GM12878 (cell line): Measurements from ENCODE around the gene CLDN9. TPM values are rescaled to one million over a fixed set of nuclear protein-coding genes. Genes with fewer than 3 reads are reported as not detected.

ENCODE experiments used
- ATAC-seq: fragments of 200-7000 bp; cut with Tn5 transposase; 3 replicates; pipeline ENCODE4 v1.9.1; 2020; ENCODE audit warnings: mild to moderate bottlenecking, moderate library complexity
- BruUV-seq: library from RNA; stranded (reverse); fragments of 400-500 nt; replicated peaks from 2 replicates; lab custom pipeline; 2021; lab: Mats Ljungman, UMichigan
- CTCF ChIA-PET: fragments of 300-600 bp; sonication (Branson Sonifier 250); formaldehyde crosslinking; extraction: SDS; loops from one replicate; lab custom pipeline; 2021; ENCODE audit warnings: inconsistent platforms; lab: Yijun Ruan, JAX
- POLR2A ChIA-PET: fragments of 350-600 bp; formaldehyde crosslinking; extraction: SDS; loops from one replicate; lab custom pipeline; 2021; ENCODE audit warnings: inconsistent platforms; lab: Charles Lee
- RAD21 ChIA-PET: fragments of 300-600 bp; sonication (Branson Sonifier 250); formaldehyde crosslinking; loops from one replicate; lab custom pipeline; 2023; ENCODE audit warnings: antibody characterized with exemption; ENCODE audit not compliant: unreplicated experiment; lab: Charles Lee
- SMC1A ChIA-PET: fragments of 300-600 bp; sonication (Branson Sonifier 250); formaldehyde crosslinking; loops from one replicate; lab custom pipeline; 2023; ENCODE audit not compliant: unreplicated experiment, uncharacterized antibody; lab: Charles Lee
- DNase-seq: peaks from one replicate; pipeline ENCODE4 v3.0.0-alpha.2; 2011; ENCODE audit warnings: low read depth, low spot score
- FAIRE-seq: peaks from 3 replicates; lab custom pipeline; 2011; peaks lifted over from hg19 to GRCh38; lab: Jason Lieb, UNC
- H2AFZ ChIP-seq: 2 replicates; pipeline ENCODE4 v1.6.0; 2011; ENCODE audit warnings: low read depth, low read length, control low read depth; ENCODE audit not compliant: control insufficient read depth
- H3K27ac ChIP-seq: 2 replicates; pipeline ENCODE4 v1.5.1; 2011; ENCODE audit warnings: control low read depth; ENCODE audit not compliant: control insufficient read depth, insufficient read depth
- H3K27me3 ChIP-seq, 2 experiments: replicated peaks in 1 of 2; 2 replicates each; pipeline versions ENCODE4 v1.6.0 to v1.6.1; 2011; ENCODE audit warnings: low read length in 1 of 2; ENCODE audit not compliant: control insufficient read depth in 2 of 2, insufficient read depth in 2 of 2
- H3K36me3 ChIP-seq, 2 experiments: 2 replicates each; pipeline ENCODE4 v1.5.1; 2011; ENCODE audit warnings: low read length in 1 of 2; ENCODE audit not compliant: control insufficient read depth in 2 of 2, insufficient read depth in 2 of 2
- H3K4me1 ChIP-seq: 2 replicates; pipeline ENCODE4 v1.6.1; 2011; ENCODE audit warnings: mild to moderate bottlenecking, low read length, moderate library complexity, mixed read lengths; ENCODE audit not compliant: control insufficient read depth, insufficient read depth
- H3K4me2 ChIP-seq: 2 replicates; pipeline ENCODE4 v1.6.0; 2011; ENCODE audit warnings: control low read depth; ENCODE audit not compliant: control insufficient read depth, insufficient read depth
- H3K4me3 ChIP-seq: fragments of 200-600 bp; sonication (generic); 2 replicates; pipeline ENCODE4 v1.5.1; 2016
- H3K79me2 ChIP-seq: 2 replicates; pipeline ENCODE4 v1.6.0; 2011; ENCODE audit warnings: low read length; ENCODE audit not compliant: control insufficient read depth, insufficient read depth
- H3K9ac ChIP-seq: 2 replicates; pipeline ENCODE4 v1.8.0; 2011; ENCODE audit warnings: low read length, control low read depth, mixed read lengths; ENCODE audit not compliant: control insufficient read depth, insufficient read depth
- H3K9me3 ChIP-seq: replicated peaks from 3 replicates; pipeline ENCODE4 v1.5.1; 2011; ENCODE audit warnings: mild to moderate bottlenecking, low read length; ENCODE audit not compliant: control insufficient read depth, insufficient read depth
- H4K20me1 ChIP-seq: 2 replicates; pipeline ENCODE4 v1.6.0; 2011; ENCODE audit not compliant: control insufficient read depth, insufficient read depth
- RB1 ChIP-seq: fragments of 450-650 bp; formaldehyde crosslinking; IDR thresholded peaks from 2 replicates; pipeline ENCODE4 v1.6.1; 2017; ENCODE audit warnings: mild to moderate bottlenecking, borderline replicate concordance
- STAT3 ChIP-seq: IDR thresholded peaks from 2 replicates; pipeline ENCODE4 v1.6.1; 2011; ENCODE audit warnings: low read depth, low read length, improper control_type of control experiment
- SUPT20H ChIP-seq: IDR thresholded peaks from 2 replicates; pipeline ENCODE4 v1.6.1; 2011; ENCODE audit warnings: low read depth, mild to moderate bottlenecking, low read length, moderate library complexity, borderline replicate concordance; ENCODE audit not compliant: control insufficient read depth
- TCF7 ChIP-seq: IDR thresholded peaks from 2 replicates; pipeline ENCODE4 v1.6.1; 2014; ENCODE audit warnings: antibody characterized with exemption, borderline replicate concordance
- WGBS: methylation state at CpG from one replicate; pipeline ENCODE4 v1.1.6; 2016; ENCODE audit warnings: low lambda C conversion rate; ENCODE audit not compliant: insufficient replicate concordance, insufficient coverage; ENCODE audit errors: missing lambda C conversion rate; 5-methylcytosine and 5-hydroxymethylcytosine counted together
- in situ Hi-C: fragments of 300-500 bp; cut with MboI; formaldehyde crosslinking; loops from 9 replicates; pipeline ENCODE4 v1.14.3; 2018; ENCODE audit warnings: mixed read lengths
- intact Hi-C: fragments of 100-400 bp; cut with micrococcal nuclease; formaldehyde crosslinking; loops from one replicate; pipeline ENCODE4 v1.14.2; 2022; ENCODE audit not compliant: unreplicated experiment
- polyA plus RNA-seq, 11 experiments: library from polyadenylated mRNA; depleted of rRNA in 4 of 11; unstranded in 6 of 11; stranded (reverse) in 5 of 11; fragments of >200 nt; fragmentation: Nextera tagmentation in 4 of 11; fragmentation: Illumina TruSeq in 1 of 11; extraction: Ambion mirVana in 4 of 11; extraction: Trizol in 1 of 11; gene quantifications; 1 replicate in 1 of 11; 2 replicates in 10 of 11; pipeline versions ENCODE4 v1.2.1 to v1.2.3, GENCODE V29; 2011 to 2016; ENCODE audit warnings: inconsistent platforms in 2 of 11, missing spikeins in 2 of 11, low read depth in 1 of 11
- total RNA-seq, 4 experiments: library from RNA; depleted of rRNA in 3 of 4; stranded (reverse); fragments of >200 nt in 3 of 4; fragmentation: Illumina TruSeq in 1 of 4; extraction: Trizol in 1 of 4; gene quantifications; 2 replicates each; pipeline versions ENCODE4 v1.2.1 to v1.2.3, GENCODE V29; 2013 to 2021
- TF ChIP-seq, protein P1 (sequence below): fragments of 150-350 bp; IDR thresholded peaks from 2 replicates; pipeline ENCODE4 v1.6.1; 2014; ENCODE audit warnings: mild to moderate bottlenecking, low read depth, low read length

CLDN9 gene
- total and polyA plus RNA-seq, 10 of the 15 experiments (the other 5 are each of a cell fraction or from before 2014, with no cell fraction given): not detected

DNA sequence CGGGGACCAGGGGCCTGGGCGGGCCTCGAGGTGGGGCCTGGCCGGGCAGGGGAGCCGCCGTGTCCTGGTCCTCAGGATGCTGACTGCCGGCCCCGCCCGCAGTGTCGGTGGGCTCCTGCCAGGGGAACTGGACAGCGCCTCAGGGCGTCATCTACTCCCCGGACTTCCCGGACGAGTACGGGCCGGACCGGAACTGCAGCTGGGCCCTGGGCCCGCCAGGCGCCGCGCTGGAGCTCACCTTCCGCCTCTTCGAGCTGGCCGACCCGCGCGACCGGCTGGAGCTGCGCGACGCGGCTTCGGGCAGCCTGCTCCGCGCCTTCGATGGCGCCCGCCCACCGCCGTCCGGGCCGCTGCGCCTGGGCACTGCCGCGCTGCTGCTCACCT is 45.9 kb upstream of the CLDN9 start (continued):
- TF ChIP-seq, protein P1, sequence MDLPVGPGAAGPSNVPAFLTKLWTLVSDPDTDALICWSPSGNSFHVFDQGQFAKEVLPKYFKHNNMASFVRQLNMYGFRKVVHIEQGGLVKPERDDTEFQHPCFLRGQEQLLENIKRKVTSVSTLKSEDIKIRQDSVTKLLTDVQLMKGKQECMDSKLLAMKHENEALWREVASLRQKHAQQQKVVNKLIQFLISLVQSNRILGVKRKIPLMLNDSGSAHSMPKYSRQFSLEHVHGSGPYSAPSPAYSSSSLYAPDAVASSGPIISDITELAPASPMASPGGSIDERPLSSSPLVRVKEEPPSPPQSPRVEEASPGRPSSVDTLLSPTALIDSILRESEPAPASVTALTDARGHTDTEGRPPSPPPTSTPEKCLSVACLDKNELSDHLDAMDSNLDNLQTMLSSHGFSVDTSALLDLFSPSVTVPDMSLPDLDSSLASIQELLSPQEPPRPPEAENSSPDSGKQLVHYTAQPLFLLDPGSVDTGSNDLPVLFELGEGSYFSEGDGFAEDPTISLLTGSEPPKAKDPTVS: no peak
- no peak for TF ChIP-seq SUPT20H
- no peak for TF ChIP-seq TCF7

DNA sequence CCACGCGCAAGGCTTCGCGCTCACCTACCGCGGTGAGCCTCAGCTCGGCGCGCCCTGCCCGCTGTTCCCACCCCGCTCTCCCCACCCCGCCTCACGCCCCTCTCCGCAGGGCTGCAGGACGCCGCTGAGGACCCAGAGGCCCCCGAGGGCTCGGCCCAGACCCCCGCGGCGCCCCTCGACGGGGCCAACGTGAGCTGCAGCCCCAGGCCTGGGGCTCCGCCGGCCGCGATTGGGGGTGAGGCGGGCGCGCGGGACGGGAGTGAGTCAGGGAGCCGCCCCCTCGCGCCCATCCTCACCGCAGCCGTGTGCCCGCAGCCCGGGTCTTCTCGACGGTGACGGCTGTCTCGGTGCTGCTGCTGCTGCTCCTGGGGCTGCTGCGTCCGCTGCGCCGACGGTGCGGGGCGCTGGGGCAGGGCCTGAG is 45.5 kb upstream of the CLDN9 start:
- BruUV-seq: no TSS peak
- SMC1A ChIA-PET: no interaction called here
- no peak overlapping the region for H3K4me3 ChIP-seq
- RAD21 ChIA-PET: interaction anchor here (0.6 kb wide), 1 partner anchor 452 kb away, joined by 3 read pairs; no protein-coding TSS in a partner anchor
- H3K4me1 ChIP-seq: peaks cover 41% of the 10 kb centered on the region
- 37% methylated on average over 23 of the region's 51 CpGs for WGBS
- no peaks in the 10 kb centered on the region for H3K27me3 ChIP-seq
- in situ Hi-C loops (no loop called here), intact Hi-C loops (no loop called here)
- FAIRE-seq (no peak), DNase-seq (no peak), ATAC-seq (no peak)
- no peaks in the 10 kb centered on the region for H4K20me1 ChIP-seq
- peaks cover under 1 to 7% of the 10 kb centered on the region in 2 experiments; a peak in 3 of 4 replicates for H3K36me3 ChIP-seq
- POLR2A ChIA-PET: interaction anchor here (0.6 to 0.7 kb wide), 3 partner anchors 18 to 56 kb away, joined by 3 to 4 read pairs (median 3); no protein-coding TSS in a partner anchor
- H3K27ac ChIP-seq: no peak overlapping the region
- TF ChIP-seq STAT3: no peak
- TF ChIP-seq RB1: no peak
- H2AFZ ChIP-seq: no peak overlapping the region
- CTCF ChIA-PET: no interaction called here
- H3K9me3 ChIP-seq: no peaks in the 10 kb centered on the region
- H3K79me2 ChIP-seq: peaks cover 16% of the 10 kb centered on the region
- H3K9ac ChIP-seq: no peak overlapping the region
- H3K4me2 ChIP-seq: no peak overlapping the region
